T1000 (cell line): ENCODE data around the gene LRBA.

Experiments used
- DNase-seq: peaks from one replicate; lab custom pipeline; 2025; ENCODE audit warnings: mixed read lengths; lab: John Stamatoyannopoulos, UW

LRBA gene

DNA sequence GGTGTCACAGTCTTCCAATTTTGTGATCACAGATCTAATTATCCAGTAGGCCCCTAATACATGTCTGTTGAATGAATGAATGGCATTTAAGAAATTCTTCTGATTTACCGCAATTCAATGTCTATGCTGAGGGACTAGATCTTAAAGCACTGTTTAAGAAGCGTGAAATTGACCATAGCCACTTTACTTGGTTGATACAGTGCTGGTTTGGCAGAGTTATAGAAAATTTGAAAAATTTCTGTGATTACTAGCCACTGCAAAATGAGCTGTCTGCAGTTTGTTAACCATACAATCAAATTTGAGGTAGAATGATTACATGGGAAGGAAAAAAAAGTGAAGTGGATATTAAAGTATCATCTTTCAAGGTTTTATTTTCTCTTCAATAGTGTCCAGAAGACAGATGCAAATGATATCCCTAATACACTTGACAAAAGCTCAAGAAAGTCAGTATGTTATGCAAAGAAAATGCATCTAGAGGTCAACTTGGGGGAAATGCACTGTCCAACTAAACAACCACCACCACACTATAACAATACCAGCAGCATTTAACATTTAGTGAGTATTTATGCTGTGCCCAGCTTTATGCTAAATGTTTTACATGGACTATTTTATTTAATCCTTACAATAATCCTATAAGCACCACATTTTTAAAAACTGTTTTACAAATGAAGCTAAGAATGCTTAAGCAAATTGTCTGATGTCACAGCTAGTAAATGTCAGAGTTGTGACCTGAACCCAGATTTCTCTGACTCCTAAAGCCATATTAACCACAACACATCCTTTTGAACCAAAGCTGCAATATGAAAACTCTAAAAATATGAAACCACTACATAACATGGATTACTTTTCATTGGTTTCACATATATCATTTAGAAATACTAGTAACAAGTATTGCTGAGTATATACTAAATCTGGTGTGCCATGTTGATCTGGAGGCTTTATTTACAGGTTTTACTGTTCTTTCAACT lies 651.1 kb downstream of the LRBA start:
- DNase-seq: no peak

DNA sequence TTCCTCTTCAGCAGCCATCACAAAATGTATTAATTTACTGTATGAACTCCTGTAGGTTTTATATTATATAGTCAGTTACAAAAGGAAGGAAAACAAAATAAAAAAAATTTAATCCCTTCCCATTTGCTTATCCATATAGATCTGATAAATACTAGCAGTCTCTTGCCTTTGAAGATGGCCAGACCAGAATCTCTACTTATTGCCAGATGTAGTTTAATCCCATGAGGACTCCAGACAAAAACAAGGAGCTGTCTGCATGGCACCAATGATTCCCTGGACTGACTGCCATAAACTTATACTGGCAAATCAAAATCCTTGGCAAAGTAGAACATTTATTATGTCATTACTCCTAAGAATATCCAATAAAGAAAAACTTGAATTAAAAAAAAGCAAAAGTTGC lies 656.4 kb downstream of the LRBA start:
- DNase-seq: no peak

DNA sequence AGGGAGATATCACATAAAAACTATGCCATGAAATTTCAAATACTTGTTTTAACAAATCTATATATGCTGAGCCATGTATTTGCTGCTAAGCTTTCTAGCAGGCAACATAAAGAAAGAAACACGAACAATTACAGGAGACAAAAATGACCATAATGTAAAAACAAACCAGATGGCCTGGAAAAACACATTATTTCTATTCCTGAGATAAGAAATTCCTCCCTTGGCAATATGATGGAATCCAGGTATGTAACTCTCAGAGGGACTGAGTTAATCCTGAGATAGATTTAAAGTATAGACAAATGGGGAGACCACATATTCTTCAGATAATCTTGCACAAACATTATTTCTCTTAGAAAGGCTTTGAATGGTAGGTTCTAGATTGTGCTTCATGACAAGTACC lies 657.3 kb downstream of the LRBA start:
- DNase-seq: no peak

DNA sequence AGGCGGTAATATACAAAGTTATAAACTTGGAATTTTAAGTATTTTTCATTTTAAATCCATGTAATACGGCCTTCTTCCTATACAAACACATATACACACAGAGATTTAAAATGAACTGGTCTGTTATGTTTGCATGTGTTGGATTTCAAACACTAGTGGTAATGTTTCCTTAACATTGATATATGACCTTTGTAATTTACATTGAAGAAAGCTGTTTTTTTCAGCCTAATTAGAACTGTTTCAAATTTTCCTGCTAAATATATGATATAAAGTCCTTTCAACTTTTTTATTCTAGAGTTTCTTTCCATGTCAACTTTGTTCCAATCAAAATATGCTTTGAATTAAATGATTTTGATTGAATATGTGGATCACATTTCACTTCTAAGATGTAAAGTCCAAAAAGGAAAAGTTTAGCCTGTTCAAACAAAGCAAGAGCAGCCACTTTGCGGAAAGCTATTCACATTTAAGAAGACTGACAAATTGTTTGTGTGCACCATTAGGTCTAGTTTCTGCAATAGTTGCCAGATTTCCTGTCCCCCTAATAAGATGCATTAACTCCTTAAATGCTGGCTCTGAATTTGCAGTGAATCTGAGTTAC lies 659.1 kb downstream of the LRBA start:
- DNase-seq: no peak

DNA sequence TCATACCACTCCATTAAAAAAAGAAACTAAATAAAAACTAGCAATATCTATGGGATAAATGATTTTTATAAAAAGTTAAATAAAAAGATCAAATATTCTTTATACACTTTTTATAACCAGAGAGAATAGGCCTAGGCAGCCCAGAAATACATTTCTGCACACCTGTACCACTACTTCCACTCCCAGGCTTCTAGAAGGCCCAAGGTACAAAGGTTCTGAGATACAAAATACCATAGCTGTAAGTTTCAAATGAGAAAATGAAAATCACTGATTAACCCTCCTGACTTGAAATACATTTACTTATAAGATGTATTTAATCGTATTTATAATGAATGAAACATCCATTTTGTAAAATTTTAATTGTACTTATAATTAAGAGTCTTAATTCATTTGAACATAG lies 659.7 kb downstream of the LRBA start:
- no peak for DNase-seq

DNA sequence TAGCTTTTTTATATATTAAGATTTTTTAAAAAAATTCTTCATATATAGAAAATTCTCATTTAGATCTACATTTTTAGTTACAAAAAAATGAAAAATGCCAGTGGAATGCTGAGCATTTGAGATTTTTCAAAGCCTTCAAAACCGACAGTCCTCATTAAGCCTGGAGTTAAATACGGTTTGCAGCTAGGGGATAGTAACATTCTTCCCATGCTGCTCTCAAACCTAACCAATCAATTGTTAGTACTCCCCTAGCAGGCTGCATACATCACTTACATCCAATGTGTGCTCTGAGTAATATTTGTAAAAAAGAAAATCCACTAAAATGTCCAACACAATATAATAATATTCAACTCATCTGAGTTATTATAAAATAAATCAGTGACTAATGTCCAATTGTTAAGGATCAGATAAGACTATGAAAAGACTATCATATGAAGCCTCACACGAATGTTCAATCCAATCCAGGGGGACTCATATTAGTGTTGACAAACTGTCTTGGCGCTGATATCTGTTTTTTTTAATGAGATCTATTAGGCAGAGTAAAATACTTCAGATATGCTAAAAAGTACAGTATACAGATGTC lies 660.8 kb downstream of the LRBA start:
- no peak for DNase-seq

DNA sequence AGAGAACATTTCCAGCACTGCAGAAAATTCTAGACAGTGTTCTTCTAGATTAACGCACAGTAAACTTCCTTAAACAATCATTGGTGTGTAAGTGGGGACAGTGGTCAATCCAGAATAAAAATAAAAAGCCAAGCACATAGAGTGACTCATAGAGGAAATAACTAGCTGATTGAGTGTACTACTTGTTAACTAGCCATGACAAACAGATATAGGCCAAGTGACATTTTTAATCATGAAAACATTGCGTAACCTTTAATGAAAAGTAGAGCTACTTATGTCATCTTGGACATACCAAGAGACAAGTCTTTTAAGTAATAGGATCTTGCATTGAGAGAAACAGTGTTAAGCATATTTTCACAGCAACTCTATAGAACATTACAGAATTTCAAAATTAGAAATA lies 667.0 kb downstream of the LRBA start:
- DNase-seq: no peak

DNA sequence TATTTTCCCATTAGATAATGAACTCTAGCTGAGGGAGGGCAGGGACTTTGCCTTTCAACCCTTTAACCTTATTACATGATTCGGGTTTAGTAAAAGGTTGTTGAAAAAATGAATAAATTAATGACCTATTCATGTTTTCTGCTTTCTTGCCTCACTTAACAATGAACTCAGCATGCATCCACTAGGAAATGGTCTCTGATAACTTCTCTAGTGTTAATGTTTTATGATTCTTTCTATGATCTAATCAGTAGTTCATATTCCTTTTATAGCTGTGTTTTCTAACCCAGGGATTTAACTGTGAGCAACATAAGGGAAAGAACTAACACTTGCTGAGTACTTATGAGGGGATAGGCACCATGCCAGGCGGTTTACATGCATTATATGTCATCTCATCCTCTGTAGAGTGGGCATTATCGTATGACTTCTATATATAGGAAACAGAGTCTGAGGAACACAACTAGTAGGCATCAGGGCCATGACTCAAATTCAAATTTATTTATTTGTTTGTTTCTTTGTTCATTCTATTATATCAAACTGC lies 669.8 kb downstream of the LRBA start:
- DNase-seq: no peak

DNA sequence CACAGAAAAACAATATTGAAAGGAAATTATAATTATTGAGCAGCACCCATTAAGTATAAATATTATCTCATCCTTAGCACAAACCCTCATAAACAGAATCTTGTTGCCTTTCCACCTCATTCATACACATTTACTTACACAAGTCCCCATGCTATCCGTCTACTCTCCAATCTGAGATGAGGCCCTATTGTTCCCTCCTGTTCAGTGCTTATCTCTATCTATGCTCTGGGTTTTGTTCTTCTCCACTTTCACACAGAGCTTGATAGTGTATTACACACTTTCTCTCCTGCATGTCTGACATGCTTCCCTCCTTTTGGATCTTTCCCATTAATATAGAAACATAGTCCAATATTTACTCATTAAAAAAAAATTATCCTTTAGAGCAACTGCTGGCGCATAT lies 671.3 kb downstream of the LRBA start:
- DNase-seq: no peak

DNA sequence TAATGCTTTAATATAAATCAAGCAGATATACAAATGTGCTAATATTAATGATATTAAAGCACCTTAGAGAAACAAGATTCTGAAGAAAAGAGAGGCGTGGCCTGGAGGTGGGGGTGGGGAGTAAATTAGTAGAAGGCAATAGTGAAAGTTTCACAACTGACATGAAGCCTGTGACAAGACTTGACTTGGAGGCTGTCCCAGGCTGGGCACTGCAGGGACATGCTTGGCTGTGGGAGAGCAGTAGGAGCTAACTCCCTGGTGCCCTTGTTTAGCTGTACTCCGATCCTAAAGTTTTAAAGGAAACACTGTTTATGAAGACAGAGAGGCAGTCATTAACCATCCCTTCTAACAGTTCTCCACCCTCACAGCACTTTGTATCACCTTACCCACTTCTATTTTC lies 672.1 kb downstream of the LRBA start:
- DNase-seq: no peak

DNA sequence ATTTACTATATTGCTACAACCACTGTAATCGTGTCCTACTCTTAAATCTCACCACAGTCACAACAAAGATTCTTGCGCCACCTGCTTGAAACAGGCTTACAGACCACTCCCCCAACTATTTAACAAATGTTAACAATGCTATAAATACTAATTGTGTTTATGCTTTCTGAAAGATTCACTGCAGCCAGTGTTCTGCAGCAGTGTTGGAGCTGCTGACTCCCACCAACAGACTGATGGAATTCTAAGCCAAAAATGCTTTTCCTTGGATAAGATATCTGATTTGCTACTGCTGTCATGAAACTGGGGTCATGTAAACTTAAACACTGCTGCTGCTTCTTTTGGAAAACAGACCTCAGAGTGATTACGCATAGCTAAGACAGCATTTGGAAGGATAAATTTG lies 677.4 kb downstream of the LRBA start:
- DNase-seq: no peak

DNA sequence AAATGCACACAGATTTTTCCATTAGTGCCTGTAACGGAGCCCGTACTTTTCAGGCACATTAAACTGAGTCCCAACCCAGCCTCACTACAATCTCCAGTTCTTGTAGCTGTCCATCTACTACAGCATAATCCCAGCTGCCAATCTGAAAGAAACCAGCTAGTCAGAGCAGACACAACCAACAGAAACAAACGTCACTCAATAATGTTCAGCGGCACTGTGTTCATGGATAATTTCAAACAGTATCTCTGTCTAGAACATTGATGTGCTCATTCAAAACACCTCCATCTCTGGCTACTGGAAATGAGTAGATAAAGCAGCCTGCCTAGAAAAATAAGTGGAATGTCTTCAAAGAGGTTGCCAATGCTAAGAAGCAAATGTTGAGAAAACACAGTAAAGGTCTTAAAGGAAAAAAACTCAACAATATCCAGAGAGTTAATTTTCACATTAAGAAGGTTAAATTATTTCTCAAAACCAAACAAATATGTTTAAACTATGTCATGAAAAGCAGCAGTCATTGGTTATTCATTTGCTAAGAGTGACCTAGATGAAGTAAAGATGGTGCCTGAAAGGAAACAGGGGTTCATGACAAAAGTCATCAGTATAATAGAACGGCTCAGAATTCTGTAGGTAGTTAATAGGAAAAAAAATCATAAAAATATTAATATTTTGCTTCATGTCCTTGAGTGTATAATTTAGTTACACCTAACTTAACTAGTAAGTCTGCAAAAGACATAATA lies 678.2 kb downstream of the LRBA start:
- DNase-seq: no peak

DNA sequence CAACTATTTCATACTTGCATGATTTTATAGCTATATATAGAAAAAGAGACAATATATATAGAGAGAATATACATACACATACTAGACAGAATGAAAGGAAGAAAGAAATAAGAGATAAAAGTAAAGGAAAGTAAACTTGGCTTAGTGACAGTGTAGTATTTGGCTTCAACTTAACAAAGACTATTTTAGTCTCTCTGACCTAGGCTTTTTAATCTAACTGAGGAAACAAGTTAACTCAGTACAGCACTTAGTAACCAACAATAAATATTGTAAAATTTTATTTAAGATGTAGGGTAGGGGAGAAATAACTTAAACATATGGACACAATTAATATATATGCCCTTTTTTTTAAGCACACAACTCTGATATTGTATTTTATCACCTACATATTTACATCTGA lies 682.1 kb downstream of the LRBA start:
- DNase-seq: no peak

DNA sequence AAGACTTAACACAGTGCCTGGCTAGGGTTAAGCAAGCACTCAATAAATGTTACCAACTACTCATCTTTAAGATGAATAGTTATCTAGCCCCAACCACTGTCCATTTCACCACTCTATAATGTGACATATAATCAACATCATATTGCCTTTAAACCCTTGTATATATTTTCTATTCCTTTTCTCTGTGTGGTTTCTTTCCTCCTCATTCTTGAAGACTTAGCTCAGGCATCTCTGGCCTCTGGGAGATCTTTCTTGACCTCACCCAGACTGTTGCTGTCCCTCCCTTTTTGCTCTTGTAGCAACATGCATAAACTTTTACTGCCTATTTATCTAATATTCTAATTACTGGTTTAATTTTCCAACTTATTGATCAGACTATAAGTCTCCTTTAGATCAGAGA lies 683.0 kb downstream of the LRBA start:
- DNase-seq: no peak

DNA sequence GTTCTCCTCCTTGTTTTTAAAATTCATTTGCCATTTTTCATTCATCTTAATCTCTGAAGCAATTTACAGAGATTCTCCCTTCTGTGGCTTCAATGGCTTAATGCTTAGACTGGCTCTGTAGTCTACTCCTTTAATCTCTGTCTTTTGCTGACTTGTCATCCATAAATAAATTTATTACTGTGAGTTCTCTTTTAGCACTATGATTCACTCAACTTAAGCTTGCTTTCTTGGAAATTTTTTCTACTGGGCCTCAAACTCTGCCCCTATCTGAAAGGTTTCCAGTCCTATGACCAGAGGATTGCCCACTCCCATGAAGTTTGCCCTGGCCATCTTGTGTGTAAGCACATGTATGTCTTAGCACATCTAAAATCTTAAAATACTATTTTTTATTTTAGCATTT lies 685.7 kb downstream of the LRBA start:
- no peak for DNase-seq

DNA sequence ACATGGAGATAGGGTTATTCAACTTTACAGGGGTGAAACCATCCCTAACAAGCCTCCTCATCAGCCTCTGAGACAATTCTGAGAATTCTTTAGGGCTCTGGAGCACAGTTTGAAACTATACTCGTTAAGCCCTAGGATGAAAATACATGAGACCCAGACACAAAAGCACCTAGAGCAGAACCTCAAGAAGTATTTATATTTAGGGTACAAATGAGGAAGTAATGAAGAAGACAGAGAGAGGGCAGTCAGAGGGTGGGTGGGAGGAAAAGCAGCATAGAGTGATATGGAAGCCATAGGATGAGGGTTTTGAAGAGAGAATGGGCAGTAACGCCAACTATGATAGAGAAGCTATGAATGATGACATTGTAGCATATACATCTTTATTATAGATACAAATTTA lies 686.6 kb downstream of the LRBA start:
- no peak for DNase-seq

DNA sequence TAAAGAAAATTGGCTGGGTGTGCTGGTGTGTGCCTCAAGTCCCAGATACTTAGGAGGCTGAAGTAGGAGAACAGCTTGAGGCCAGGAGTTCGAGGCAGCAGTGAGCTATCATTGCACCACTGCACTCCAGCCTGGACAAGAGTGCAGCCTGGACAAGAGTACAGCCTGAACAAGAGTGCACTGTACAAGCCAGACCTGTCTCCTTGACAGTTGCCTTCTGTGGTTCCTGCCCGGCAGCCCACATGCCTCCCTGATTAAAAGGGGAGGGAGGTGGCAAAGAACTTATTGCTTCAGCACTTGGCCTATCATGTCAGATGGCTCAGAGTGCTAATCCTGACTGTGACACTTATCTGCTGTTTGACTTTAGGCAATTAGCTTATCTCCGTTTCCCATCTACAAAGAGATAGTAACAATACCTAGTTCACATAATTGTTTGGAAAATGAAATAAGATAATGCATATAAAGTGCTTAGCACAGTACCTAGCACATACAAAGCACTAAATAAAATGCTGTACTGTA lies 687.8 kb downstream of the LRBA start:
- DNase-seq: no peak

DNA sequence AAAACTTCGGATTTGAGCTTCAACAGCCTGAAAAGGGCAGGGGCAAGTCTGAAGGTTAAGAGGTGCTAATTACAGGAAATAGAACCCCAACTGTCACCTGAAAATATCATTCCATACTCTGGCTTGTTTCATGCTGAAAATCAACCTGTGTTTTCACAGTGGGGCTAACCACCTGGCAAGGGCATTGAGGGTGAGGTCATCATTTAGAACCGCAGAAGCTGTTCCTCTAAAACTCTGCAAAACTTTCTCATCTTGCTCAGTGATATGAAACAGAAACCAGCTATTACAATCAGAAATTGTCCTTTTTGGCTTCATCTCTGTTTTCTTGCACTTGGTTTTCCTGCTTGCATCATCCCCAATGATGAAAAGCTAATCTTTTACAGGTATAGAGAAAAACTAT lies 689.2 kb downstream of the LRBA start:
- no peak for DNase-seq

DNA sequence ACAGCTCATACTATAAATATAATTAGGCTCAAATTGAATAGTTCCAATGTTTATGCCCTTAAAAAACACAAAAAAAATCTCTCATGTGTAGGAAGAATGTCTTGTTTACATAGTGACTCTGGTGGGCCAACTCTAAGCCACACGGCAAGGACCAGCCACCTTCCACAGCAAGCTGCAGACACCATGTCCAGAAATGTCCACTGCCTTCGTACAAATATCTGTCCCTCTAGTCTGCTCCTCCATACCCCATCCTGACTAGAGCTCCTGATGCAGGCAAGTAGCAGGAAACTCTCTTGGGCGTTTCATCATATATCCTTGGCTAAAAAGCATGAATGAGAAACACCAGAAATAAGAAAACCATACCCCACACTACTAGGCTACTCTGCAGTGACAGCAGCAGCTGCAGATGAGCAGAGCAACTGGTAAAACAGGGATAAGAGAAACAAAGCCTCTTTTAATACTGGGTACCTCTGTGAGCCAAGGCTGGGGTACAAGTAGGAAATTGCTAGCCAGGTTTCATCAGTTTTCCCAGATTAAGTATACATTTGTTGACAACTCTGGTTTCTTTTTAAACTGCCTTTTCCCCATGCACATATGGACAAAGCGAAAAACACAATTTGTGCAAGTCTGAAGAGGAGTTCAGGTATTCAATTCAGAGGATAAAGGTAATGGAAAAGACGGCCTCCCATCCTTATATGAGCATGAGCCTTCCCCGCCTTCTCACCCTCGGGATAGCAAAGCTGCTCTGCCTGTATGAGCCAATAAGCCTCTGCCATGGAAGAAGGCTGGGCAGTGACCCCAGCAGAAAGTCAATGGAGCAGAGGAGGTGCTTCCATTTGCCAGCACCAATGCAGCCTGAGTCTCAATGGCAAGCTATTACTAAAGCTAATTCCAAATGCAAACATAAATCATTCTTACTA lies 691.4 kb downstream of the LRBA start:
- DNase-seq: no peak

DNA sequence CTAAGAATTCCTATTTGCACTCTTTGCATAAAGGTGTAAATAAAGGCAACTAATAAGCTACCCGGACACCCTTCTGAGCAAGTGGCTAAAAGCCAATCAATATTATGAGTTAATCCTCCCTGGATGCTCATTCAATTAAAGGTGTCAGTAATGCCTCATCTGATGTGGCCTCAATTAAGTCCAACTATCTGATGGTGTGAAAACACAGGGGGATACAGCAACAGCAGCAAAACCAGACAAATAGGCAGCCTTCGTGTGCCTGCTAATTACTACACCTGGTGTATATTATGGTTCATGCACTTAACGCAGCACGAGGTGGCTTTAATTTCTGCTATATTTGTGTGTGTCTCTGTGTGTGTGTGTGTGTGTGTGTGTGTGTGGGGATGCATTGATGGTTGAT lies 692.4 kb downstream of the LRBA start:
- DNase-seq: no peak

DNA sequence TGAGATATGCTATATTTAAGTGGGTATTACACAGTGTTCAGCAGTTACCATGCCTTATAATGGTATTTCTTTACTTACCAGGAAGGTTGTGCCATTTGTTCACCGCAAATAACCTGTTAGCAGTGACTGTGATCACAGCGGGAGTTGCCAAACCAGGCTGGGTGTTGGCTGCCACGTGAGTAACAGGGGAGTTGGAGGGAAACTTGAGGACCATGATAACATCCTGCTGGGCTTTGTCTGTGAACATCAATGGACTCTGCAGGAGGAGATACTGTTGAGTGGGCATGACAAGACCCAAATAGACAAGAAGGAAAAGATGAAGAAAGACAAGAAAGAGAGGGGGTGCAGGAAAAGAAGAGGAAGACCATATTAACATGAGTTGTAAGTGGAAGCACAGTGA lies 694.0 kb downstream of the LRBA start:
- no peak for DNase-seq
